GM18505 (cell line): ENCODE data around the gene ERC2.

Experiments
- ATAC-seq: cut with Tn5 transposase; IDR thresholded peaks from one replicate; pipeline ENCODE4 v1.9.1; 2021; ENCODE audit not compliant: unreplicated experiment
- POLR2A ChIP-seq: IDR thresholded peaks from 4 replicates; pipeline ENCODE4 v1.6.1; 2011; ENCODE audit warnings: borderline replicate concordance; ENCODE audit not compliant: insufficient read depth, insufficient read length; ENCODE audit errors: extremely low read depth

Gene ERC2

DNA sequence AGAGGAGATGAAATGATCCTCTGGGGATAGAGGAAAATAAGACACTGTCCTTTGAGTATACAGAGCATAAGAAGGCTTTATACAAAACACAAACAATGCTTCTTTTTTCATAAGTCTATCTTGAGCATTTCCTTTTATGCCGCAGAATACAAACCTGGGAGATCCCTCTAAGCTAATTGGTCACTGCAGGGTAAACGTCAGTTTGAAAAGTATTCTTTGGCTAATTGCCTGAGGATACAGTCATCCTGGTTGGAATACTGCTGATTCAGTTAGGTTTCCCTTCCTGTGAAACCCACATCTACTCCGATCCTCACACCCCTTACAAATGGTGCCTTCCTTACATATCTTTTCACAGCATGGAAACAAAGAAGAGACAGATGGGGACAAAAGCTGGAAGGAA is 991.8 kb downstream of the ERC2 start:
- no peak for TF ChIP-seq POLR2A
- ATAC-seq, result no peak

DNA sequence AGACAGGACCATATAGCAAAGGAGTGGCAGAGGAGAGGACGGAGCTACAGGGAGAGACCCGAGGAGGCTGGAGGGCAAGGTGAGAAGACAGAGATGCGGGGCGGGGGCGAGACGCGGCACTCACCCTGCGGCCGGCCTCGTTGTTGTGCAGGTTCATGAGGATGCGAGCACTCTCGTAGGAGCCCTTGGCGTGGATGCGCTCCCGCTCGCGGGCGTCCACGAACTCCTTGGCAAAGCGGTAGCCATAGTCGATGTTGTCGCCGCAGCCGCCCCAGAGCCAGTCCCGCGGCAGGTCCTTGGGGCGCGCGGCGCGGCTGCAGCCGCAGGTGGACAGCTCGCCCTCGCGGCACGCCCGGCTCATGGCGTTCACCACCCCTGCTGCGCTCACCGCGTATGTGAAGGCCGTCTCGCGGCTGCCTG is 994.0 kb downstream of the ERC2 start:
- no peak for ATAC-seq
- TF ChIP-seq POLR2A, result no peak

DNA sequence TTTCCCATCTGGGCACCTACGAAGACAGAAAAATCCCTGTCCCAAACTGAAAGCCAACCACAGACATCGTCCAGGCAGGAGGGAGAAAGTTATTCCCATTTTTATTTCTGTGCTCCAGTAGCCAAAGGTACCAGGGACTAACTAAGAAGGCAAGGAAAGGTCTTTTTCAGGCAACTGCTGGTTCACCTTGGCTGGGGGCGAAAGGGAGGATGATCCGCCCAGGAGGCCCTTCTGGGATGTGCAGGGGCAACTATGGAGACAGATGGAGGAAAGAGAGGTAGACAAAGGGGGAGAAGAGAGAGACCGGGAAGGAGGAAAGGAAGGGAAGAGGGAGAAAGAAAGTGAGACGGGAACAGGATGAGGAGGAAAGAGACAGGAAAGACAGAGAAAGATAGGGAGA is 994.5 kb downstream of the ERC2 start:
- TF ChIP-seq POLR2A, result no peak
- no peak for ATAC-seq

DNA sequence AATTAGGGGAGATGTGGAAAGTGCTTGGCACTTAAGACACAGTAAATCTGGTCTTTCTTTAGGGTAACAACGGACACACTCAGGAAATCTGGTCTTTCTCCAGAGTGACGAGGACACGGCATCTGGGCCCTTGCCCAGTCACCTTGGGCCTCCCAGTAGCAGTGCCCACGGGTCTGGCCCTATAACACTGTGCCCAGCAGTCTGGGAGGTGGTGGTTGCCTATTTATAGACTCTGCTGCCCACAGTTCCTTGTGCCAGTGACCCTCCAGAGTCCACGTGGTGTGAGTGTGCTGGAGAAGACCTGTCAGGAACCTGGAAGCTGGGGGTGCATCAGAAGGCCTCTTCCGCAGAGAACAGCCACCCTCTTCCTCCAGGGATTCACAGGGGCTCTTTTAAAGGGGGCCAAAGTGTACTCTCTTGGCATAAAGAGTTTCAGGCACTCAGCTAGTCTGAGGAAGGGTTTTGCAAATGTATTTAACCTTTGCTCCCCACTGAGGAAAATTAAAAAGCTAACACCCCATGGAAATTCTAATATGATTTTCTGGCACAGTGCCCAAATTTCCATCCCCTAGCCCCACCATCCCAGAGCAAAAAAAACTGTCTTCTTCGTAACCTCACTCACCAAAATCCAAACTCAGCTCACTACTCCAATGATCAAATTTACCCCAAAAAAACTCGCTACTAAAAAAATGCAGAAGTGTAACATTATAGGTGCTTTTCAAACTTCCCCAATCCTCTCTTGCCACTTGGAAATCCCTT is 996.6 kb downstream of the ERC2 start:
- no peak for ATAC-seq
- no peak for TF ChIP-seq POLR2A

DNA sequence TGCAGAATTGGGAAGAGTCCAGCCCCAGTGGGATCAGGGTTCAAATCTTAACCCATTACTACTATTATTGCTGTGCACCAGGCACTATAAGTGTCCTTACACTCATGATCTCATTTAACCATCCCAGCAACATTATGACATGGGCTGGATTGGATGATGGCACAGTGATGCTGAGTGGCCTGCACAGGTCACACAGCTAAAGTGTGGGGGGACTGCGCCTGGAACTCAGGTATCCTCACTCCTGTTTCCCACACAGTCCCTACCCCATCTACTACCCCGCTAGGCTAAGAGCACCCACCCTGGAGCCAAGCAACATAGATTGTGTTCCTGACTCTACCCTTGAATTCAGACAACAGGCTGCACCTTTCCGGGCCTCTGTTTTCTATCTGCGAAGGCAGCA is 997.2 kb downstream of the ERC2 start:
- ATAC-seq, result no peak
- no peak for TF ChIP-seq POLR2A

DNA sequence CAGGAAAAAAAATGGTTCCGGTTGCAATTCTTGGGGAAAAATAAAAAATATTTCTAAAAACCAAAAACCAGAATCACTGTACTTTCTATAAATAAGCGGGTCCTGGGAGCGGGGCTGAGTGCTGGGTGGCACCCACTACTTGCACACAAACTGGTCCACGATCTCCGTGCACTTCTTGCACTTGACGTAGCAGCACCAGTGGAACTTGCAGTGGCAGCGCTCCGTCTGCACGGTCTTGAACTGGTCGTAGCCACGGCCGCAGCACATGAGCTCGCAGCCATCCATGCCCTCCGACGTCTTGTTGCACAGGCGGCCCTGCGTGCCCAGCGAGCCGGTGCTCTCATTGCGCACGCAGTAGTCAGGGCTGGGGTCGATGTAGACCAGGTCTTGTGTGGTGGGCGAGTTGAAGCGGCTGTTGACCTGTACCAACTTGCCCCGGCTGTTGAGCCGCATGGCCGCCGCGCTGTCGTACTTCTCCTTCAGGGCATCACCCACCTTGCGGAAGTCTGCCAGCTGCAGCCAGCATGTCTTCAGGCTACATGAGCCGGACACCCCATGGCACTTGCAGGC is 998.2 kb downstream of the ERC2 start:
- ATAC-seq, result no peak

DNA sequence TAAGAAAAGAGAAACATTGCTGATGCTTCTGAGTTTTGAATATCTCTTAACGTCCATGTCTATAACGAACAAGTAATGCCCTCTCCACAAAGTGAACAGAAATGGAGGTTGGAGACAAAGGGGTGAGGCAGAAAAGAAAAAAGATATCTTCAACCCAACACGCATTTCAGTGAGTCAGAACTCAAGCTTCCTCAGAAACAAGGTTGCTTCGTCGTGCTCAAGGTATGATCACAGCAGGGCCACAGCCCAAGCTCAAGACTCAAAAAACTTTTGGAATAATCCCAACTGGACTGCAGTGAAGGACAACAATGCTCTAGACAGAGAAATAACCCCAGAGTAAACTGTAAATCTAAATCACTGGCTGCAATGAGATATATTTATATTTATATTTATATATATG is 1000.0 kb downstream of the ERC2 start:
- ATAC-seq, result no peak
- TF ChIP-seq POLR2A, result no peak

More for the DNA sequence above, 998.2 kb downstream of the ERC2 start:
- TF ChIP-seq POLR2A, result no peak

DNA sequence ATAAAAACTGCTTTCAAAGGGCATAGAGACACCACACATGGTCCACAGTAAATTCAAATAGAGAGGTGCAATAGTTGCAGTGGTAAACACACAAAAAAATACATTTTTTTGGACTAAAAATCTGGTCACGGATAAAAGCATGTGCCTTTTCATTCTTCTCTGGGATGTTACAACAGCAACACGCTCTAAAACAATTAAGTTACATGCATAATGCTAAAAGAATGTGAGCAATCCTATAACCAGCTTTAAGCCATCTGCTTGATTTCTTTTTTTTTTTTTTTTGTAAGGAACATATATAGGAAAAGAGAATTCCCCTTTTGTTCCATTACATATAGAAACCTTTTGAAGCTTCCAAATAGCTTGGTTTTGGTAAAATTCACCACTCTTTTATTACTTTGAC is 1001.2 kb downstream of the ERC2 start:
- TF ChIP-seq POLR2A, result no peak
- no peak for ATAC-seq

DNA sequence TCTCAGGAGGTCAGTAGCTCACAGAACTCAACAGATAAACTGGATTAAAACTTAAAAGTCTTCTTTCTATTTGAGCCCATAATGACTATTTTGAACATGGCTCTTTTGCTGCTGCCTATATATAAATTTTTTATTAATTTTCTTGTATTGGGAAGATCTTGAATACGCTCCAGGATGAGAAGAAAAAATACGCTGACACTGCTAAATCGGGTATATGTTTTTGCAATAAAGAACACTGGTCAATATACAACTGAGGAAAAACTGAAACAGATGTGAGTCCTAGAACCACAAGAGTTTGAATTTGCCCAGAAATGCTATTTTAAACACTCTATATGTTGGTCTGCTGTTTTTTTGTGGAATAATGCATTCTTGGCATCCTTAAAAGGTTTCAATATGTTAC is 1001.7 kb downstream of the ERC2 start:
- no peak for ATAC-seq

DNA sequence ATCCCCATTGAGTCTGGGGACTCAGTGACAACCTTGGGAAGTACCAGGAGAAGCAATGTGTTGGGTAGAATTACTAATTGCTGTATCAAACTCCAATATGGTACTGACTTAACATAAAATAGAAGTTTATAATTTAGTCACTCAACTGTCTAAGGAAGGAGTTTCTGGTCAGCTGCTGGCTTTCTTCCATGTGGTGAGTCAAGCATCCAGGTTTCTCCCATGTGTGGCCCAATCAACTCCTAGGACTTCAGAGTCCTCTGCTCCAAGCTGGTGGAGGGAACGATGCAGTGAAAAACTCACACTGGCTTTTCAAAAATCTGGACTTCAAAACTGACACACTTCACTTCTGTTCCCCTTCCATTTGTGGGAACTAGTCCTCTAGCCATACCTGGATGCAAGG is 1006.4 kb downstream of the ERC2 start:
- TF ChIP-seq POLR2A, result no peak
- no peak for ATAC-seq

More for the DNA sequence above, 1001.7 kb downstream of the ERC2 start:
- no peak for TF ChIP-seq POLR2A

DNA sequence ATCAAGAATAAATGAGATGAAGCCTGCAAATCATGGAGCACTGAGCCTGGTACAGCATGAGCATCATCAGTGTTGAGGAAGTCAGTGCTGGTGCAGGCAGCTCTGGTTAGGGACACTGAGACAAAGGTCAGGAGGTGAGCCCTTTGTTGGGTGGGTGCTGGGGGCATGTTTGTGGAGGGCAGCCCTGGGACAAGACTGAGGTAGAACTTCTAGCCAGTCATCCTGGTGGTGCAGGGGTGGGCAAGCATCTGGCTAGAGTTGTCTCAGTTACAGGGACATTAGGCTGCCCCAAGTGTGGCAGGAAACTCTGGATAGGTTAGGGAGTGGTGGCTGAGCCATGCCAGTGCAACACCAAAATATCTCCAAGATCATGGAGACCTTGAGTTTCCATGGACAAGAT is 1008.4 kb downstream of the ERC2 start:
- no peak for ATAC-seq
- no peak for TF ChIP-seq POLR2A
